GM12801 (cell line): ENCODE data around the gene TBCD.

Source experiments
- CTCF ChIP-seq: IDR thresholded peaks from one replicate; pipeline ENCODE4 v1.5.1; 2011; ENCODE audit warnings: control low read depth; ENCODE audit not compliant: insufficient read length; ENCODE audit errors: extremely low read depth

Gene TBCD

GRCh38 chr17:82963104-82963950, 211.5 kb downstream of the TBCD start:
- no peak for TF ChIP-seq CTCF

- no peak for TF ChIP-seq CTCF
These were observed 213.0 kb downstream of the TBCD start for GRCh38 chr17:82964851-82965341.

- no peak for TF ChIP-seq CTCF
These were observed 213.5 kb downstream of the TBCD start for GRCh38 chr17:82965371-82965770.

- TF ChIP-seq CTCF = no peak
These were observed 214.6 kb downstream of the TBCD start for GRCh38 chr17:82966415-82966814.

GRCh38 chr17:82967268-82968032, 215.6 kb downstream of the TBCD start:
- TF ChIP-seq CTCF = no peak

GRCh38 chr17:82970067-82970466, 218.2 kb downstream of the TBCD start:
- TF ChIP-seq CTCF = no peak

GRCh38 chr17:82970818-82971590, 219.1 kb downstream of the TBCD start:
- no peak for TF ChIP-seq CTCF
